Lung (tissue), 12 donors: ENCODE results near the gene SLC38A11. TPM values are rescaled to one million over a fixed set of nuclear protein-coding genes. Genes with fewer than 3 reads are reported as not detected.

ENCODE experiments used
- ATAC-seq: fragments of 200-7000 bp; cut with Tn5 transposase; one replicate; pipeline ENCODE4 v1.9.1; 2020; ENCODE audit warnings: moderate number of reproducible peaks; ENCODE audit not compliant: insufficient read depth, low FRiP score
- DNase-seq, 3 donors: peaks; one replicate each; pipeline ENCODE4 v3.0.0-alpha.2; 2013 to 2017
- H3K27ac ChIP-seq, 2 donors: one replicate each; pipeline ENCODE4 v1.5.1; 2013; ENCODE audit warnings: mild to moderate bottlenecking in 2 of 2, moderate library complexity in 2 of 2, control low read depth in 1 of 2, inconsistent platforms in 1 of 2, low read depth in 1 of 2, low read length in 1 of 2
- H3K27me3 ChIP-seq, 3 donors: one replicate each; pipeline ENCODE4 v1.5.1; 2013; ENCODE audit warnings: low read length in 2 of 3; ENCODE audit not compliant: control insufficient read depth in 3 of 3, insufficient read depth in 3 of 3
- H3K36me3 ChIP-seq, 4 donors: one replicate each; pipeline ENCODE4 v1.5.1; 2013; ENCODE audit warnings: low read length in 4 of 4, mild to moderate bottlenecking in 1 of 4, moderate library complexity in 1 of 4; ENCODE audit not compliant: control insufficient read depth in 4 of 4, insufficient read depth in 4 of 4
- H3K4me1 ChIP-seq, 5 donors: one replicate each; pipeline ENCODE4 v1.5.1; 2013; ENCODE audit warnings: low read length in 5 of 5, mild to moderate bottlenecking in 2 of 5, moderate library complexity in 1 of 5; ENCODE audit not compliant: control insufficient read depth in 5 of 5, insufficient read depth in 5 of 5
- H3K4me3 ChIP-seq: one replicate; pipeline ENCODE4 v1.5.1; 2013; ENCODE audit warnings: mild to moderate bottlenecking, control low read depth, moderate library complexity
- H3K9ac ChIP-seq, 2 donors: one replicate each; pipeline ENCODE4 v1.5.1; 2013; ENCODE audit warnings: low read length in 2 of 2, control low read depth in 1 of 2; ENCODE audit not compliant: insufficient read depth in 1 of 2
- H3K9me3 ChIP-seq, 4 donors: one replicate each; pipeline ENCODE4 v1.5.1; 2013; ENCODE audit warnings: low read length in 3 of 4, mild to moderate bottlenecking in 1 of 4, moderate library complexity in 1 of 4; ENCODE audit not compliant: control insufficient read depth in 4 of 4, insufficient read depth in 3 of 4
- CTCF ChIP-seq: IDR thresholded peaks from 2 replicates; pipeline ENCODE4 v1.5.1; 2012; ENCODE audit warnings: mild to moderate bottlenecking; ENCODE audit errors: control extremely low read depth, extremely low read depth
- WGBS, 2 donors: extraction: QIAGEN DNeasy Blood & Tissue Kit; methylation state at CpG; one replicate each; pipeline ENCODE4 v1.1.7; 2013; 5-methylcytosine and 5-hydroxymethylcytosine counted together
- polyA plus RNA-seq, 2 donors: library from polyadenylated mRNA; stranded (reverse); fragments of 200-250 nt; gene quantifications; one replicate each; pipeline ENCODE4 v1.2.1, GENCODE V29; 2013
- total RNA-seq, 2 donors: library from RNA; depleted of rRNA in 1 of 2; stranded (reverse); fragments of >200 nt in 1 of 2; gene quantifications; one replicate each; pipeline ENCODE4 v1.2.1, GENCODE V29; 2014 to 2021
- donor health status: control.
- donor health status: control.
- donor health status: Bipolar disorder and iron deficiency.
- donor health status: healthy.
- donor health status: DM: yes; HTN: yes; CAD: no.

SLC38A11 gene
- total and polyA plus RNA-seq, 4 donors, result 0.10 to 1.2 (median 0.15) TPM; not detected in 1

GRCh38 chr2:164899121-164899520 is 56.2 kb downstream of the SLC38A11 start:
- no peak for DNase-seq
- Histone ChIP-seq H3K27me3 (no peaks in the 10 kb centered on the region), H3K36me3 (no peaks in the 10 kb centered on the region), H3K4me3 (no peak overlapping the region), H3K9ac (no peak overlapping the region), H3K9me3 (peaks cover 0 to 2% (median 0%) of the 10 kb centered on the region in 4 donors), H3K27ac (no peak overlapping the region), H3K4me1 (peaks cover 0 to 3% (median 0%) of the 10 kb centered on the region in 5 donors)
- no peak for TF ChIP-seq CTCF
- no peak for ATAC-seq
- 94 to 99% methylated on average over 1 of the region's 1 CpG for WGBS, 2 donors

- peak; percentile 17 for ATAC-seq
- Histone ChIP-seq H3K4me1 (peaks cover 0 to 3% (median 0%) of the 10 kb centered on the region in 5 donors), H3K27me3 (no peaks in the 10 kb centered on the region), H3K36me3 (no peaks in the 10 kb centered on the region), H3K4me3 (no peak overlapping the region), H3K9ac (no peak overlapping the region), H3K9me3 (peaks cover 0 to 2% (median 0%) of the 10 kb centered on the region in 4 donors), H3K27ac (no peak overlapping the region)
- no peak for TF ChIP-seq CTCF
- DNase-seq, result no peak
- WGBS, 2 donors, result 33 to 47% methylated on average over 3 of the region's 3 CpGs
These were observed 56.9 kb downstream of the SLC38A11 start for GRCh38 chr2:164898475-164898874.

- Histone ChIP-seq H3K9ac (no peak overlapping the region), H3K4me1 (peaks cover 0 to 3% (median 0%) of the 10 kb centered on the region in 5 donors), H3K27ac (peak overlapping the region in 1 of 2 donors; percentile 71), H3K4me3 (no peak overlapping the region), H3K27me3 (no peaks in the 10 kb centered on the region), H3K36me3 (no peaks in the 10 kb centered on the region), H3K9me3 (peaks cover 0 to 2% (median 0%) of the 10 kb centered on the region in 4 donors)
- ATAC-seq (no peak), DNase-seq (no peak)
- whole genome bisulfite sequencing, 2 donors, result 75 to 77% methylated on average over 3 of the region's 3 CpGs
- TF ChIP-seq CTCF, result no peak
These were observed 57.7 kb downstream of the SLC38A11 start for GRCh38 chr2:164897469-164898260.
